NOMO-1 treated with DMSO at 0.1 percent for 48 hours (cell line): ENCODE measurements around the gene ARAP1.

Source experiments
- DNase-seq: peaks from one replicate; lab custom pipeline; 2025; ENCODE audit not compliant: unreplicated experiment; lab: John Stamatoyannopoulos, UW

The ARAP1 gene

GRCh38 chr11:72642043-72642883 lies 109.9 kb downstream of the ARAP1 start:
- no peak for DNase-seq

GRCh38 chr11:72641522-72642042 lies 110.6 kb downstream of the ARAP1 start:
- no peak for DNase-seq

DNA sequence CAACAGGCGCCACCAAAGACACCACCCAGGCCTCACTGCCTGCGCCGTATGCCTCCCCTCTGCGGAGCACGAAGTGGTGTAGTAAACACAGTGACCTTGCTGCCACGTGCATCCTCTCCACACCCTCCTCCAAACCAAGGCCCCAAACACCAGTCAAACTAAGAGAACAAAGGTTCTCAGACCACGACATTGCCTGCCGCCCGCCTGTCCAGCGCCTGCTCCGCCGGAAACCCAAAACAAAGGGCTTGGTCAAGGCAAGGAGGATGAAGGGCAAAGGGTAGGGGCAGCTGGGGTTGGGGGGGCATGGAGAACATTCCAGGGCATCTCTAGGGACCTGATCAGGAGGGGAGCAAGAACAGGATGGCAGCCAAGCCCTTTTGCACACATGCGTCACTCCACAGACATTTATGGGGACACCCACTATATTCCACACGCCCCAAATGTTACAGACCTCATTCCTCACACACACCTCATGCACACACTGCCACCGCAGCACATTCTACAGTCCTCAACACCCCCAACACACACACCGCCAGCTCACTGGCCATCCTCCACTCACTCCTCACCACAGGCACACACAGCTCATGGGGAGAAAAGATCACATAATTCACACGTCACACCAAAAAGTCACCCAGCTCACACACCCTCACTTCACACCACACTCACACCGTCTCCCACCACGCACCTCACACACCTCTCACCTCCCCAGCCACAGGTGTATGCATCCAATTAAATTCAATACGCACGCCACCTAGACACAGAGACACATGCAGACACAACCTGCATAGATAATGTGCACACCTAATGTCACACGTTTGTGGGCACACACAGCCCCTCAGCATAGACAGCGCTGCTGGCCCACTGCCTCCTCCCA lies 112.5 kb downstream of the ARAP1 start:
- DNase-seq = no peak

DNA sequence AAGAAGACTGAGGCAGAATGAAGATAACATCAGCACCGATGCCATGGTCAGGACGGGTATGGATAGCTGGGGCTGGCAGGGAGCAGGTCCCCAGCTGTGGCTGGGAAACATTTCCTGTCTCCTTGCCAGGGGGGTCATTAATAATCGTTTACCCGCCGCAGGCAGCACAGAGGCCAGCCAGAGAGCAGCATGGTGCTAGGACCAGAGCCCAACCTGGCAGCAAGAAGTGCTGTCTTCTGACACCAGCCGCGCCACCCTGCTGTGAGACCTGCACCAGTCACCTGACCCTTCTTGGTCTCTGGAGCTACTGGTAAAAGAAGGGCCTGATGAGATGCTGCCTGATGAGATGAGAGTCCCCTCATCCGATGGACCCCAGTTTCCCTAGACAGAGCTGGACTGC lies 114.3 kb downstream of the ARAP1 start:
- no peak for DNase-seq

DNA sequence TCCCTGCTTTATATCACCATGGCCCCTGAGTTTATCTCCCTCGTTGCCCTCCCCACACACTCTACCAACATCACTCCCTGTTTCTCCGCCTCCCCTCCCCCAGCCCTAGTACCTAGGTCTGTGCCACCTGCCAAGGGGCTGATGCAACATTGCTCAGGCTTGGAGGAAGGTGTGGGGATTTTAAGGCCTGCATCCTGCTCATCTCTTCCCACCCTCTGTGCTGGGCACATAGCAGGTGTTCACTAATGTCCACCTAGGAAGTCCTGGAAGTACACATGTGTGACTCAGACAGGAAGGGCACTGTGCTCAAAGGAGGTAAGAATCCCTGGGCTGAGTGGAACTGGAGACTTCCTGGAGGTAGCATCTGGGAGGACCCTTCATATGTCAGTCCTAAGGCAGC lies 115.0 kb downstream of the ARAP1 start:
- no peak for DNase-seq

DNA sequence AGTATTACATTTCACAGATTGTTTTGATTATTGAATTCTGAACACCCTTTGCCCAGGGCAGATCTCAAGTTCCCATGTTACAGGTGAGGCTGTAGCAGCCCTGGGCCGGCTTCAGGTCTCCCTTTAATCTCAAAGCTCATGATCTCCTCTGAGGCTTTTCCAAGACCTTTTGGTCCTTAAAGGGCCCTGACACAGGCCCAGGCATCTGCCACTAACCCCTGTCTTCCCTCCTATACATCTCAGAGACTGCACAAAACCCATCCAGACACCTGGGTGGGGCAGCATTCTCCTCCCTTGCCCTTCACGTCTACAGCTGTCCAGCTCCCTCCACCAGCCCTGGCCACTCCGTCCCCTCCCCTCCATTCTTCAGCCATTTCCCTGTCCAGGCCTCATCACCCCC lies 115.8 kb downstream of the ARAP1 start:
- no peak for DNase-seq

DNA sequence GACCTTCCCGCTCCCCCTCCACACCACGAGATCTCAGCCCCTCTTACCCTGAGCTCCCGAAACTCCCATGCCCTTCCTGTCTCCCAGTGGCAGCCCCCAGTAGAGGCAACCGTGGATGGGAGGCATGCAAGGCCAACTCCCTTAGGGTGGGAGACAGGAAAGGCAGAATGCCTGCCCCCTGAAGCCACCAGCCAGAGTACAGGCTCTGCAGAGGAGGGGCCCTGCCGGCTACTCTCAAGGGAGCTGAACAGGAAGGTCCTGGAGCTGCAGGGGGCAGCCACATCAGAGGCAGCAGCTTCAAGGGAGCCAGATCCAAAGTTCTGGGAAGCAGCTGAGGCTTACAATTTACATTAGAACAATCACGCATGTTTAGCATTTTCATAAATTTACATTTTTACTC lies 116.3 kb downstream of the ARAP1 start:
- no peak for DNase-seq

DNA sequence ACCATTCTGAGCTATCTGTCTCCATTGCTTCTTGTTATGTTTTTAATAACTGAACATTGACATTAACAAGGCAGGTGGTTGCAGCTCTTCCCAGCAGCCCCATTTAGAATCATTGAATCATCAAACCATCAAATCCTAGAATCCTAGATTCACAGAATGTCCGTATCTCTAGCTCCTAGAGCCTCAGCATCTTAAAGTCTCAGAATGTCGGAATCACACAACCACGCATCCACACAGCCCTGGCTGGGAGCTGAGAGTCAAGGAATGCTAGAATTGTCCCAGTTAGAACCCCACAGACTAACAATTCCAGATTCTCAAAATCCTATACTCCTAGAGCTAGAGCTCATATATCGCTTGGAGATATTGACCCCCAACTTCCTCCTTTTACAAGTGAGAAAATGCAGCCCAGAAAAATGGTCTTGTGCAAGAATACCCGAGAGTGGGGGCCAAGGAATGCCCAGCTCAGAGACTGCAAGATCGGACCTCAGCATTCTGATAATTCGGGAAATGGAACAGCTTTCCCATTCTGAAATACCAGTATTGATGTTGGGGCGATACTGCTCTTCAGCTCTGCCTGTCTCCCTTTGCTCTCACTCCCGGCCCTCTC lies 116.8 kb downstream of the ARAP1 start:
- peak; percentile 54 for DNase-seq
